Tibial nerve (tissue), 3 donors: ENCODE measurements around the gene LRRC66.

ENCODE experiments used
- POLR2A ChIP-seq, 2 donors: fragments of 450-650 bp; IDR thresholded peaks; one replicate each; pipeline ENCODE4 v1.6.1; 2017; ENCODE audit warnings: antibody characterized with exemption in 2 of 2, mild to moderate bottlenecking in 2 of 2, moderate library complexity in 2 of 2
- TF ChIP-seq, protein P1 (sequence below), 5 experiments: fragments of 200-600 bp in 3 of 5; fragments of 450-650 bp in 2 of 5; sonication (generic) in 3 of 5; IDR thresholded peaks; one replicate each; pipeline ENCODE4 v1.5.1; 2016 to 2019; ENCODE audit warnings: antibody characterized with exemption in 5 of 5, mild to moderate bottlenecking in 3 of 5, moderate library complexity in 2 of 5

DNA sequence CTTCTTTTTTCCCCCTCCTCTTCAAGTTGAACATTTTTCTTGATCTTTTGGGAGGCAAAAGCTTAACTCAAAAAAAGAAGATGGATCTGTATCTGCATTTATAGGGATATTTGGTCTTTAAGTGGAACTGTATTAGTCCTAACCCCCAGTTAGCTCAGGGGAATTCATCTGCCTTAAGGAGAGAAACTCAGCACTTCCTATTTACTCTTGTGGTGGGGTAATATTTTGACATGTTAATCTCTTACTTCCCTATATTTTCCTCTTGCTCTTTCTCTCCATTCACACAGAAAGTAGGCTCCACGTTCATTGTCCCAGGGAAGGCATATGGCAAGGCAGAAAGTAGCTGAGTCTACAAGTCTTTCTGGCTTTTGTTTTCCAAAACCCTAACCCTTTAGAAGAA, 5.3 kb downstream of the LRRC66 start:
- TF ChIP-seq, protein P1, sequence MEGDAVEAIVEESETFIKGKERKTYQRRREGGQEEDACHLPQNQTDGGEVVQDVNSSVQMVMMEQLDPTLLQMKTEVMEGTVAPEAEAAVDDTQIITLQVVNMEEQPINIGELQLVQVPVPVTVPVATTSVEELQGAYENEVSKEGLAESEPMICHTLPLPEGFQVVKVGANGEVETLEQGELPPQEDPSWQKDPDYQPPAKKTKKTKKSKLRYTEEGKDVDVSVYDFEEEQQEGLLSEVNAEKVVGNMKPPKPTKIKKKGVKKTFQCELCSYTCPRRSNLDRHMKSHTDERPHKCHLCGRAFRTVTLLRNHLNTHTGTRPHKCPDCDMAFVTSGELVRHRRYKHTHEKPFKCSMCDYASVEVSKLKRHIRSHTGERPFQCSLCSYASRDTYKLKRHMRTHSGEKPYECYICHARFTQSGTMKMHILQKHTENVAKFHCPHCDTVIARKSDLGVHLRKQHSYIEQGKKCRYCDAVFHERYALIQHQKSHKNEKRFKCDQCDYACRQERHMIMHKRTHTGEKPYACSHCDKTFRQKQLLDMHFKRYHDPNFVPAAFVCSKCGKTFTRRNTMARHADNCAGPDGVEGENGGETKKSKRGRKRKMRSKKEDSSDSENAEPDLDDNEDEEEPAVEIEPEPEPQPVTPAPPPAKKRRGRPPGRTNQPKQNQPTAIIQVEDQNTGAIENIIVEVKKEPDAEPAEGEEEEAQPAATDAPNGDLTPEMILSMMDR (IDR thresholded peaks at IDR 0.05), result no peak
- TF ChIP-seq POLR2A (IDR thresholded peaks at IDR 0.05), result no peak
